Keratinocyte (primary cell): Measurements from ENCODE around the gene AHCYL2.

Experiments used
- EZH2 ChIP-seq: IDR thresholded peaks from one replicate; pipeline ENCODE4 v1.6.1; 2012; ENCODE audit warnings: inconsistent platforms, mild to moderate bottlenecking, low read length, moderate library complexity
- TF ChIP-seq, protein P1 (sequence below), 3 experiments: IDR thresholded peaks in 1 of 3; conservative IDR thresholded peaks in 1 of 3; optimal IDR thresholded peaks in 1 of 3; 2 replicates in 2 of 3; 3 replicates in 1 of 3; pipeline versions ENCODE3 to v1.5.1; 2011; ENCODE audit warnings: low read length in 3 of 3, mild to moderate bottlenecking in 3 of 3, moderate library complexity in 2 of 3, control low read depth in 1 of 3, inconsistent platforms in 1 of 3; ENCODE audit not compliant: insufficient read depth in 2 of 3; ENCODE audit errors: extremely low read depth in 1 of 3

DNA sequence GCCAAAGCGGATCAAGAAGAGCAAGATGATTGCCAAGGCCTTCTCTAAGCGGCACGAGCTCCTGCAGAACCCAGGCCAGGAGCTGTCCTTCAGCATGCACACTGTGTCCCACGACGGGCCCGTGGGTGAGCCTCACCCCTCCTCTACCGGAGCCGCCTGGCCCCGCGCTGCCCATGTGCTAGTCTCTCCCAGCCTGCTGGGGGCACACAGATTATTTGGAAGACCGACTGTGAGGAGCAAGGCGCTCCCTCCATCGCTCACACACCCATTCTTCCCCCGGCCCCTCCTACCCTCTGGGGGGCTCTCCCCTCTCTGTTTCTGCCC is 13.9 kb upstream of the AHCYL2 start:
- TF ChIP-seq, protein P1, sequence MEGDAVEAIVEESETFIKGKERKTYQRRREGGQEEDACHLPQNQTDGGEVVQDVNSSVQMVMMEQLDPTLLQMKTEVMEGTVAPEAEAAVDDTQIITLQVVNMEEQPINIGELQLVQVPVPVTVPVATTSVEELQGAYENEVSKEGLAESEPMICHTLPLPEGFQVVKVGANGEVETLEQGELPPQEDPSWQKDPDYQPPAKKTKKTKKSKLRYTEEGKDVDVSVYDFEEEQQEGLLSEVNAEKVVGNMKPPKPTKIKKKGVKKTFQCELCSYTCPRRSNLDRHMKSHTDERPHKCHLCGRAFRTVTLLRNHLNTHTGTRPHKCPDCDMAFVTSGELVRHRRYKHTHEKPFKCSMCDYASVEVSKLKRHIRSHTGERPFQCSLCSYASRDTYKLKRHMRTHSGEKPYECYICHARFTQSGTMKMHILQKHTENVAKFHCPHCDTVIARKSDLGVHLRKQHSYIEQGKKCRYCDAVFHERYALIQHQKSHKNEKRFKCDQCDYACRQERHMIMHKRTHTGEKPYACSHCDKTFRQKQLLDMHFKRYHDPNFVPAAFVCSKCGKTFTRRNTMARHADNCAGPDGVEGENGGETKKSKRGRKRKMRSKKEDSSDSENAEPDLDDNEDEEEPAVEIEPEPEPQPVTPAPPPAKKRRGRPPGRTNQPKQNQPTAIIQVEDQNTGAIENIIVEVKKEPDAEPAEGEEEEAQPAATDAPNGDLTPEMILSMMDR (optimal IDR thresholded peaks at IDR 0.05 in 1 of 3, IDR thresholded peaks at IDR 0.05 in 1 of 3, conservative IDR thresholded peaks at IDR 0.05 in 1 of 3; ENCODE audit: extremely low read depth in 1 of 3, insufficient read depth in 2 of 3, low read length in 3 of 3), result no peak
- TF ChIP-seq EZH2, result no peak
